Fibroblast of gingiva (primary cell): Measurements from ENCODE around the gene TMEM106A.
"Not testable (repeated sequence)": the region's sequence is repeated elsewhere in the genome, so short reads cannot be mapped to it uniquely, and the experiment has no call there.

Experiments used
- DNase-seq: peaks from one replicate; pipeline ENCODE4 v3.0.0-alpha.2; 2011; ENCODE audit warnings: low read depth

The TMEM106A gene, protein sequence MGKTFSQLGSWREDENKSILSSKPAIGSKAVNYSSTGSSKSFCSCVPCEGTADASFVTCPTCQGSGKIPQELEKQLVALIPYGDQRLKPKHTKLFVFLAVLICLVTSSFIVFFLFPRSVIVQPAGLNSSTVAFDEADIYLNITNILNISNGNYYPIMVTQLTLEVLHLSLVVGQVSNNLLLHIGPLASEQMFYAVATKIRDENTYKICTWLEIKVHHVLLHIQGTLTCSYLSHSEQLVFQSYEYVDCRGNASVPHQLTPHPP

DNA sequence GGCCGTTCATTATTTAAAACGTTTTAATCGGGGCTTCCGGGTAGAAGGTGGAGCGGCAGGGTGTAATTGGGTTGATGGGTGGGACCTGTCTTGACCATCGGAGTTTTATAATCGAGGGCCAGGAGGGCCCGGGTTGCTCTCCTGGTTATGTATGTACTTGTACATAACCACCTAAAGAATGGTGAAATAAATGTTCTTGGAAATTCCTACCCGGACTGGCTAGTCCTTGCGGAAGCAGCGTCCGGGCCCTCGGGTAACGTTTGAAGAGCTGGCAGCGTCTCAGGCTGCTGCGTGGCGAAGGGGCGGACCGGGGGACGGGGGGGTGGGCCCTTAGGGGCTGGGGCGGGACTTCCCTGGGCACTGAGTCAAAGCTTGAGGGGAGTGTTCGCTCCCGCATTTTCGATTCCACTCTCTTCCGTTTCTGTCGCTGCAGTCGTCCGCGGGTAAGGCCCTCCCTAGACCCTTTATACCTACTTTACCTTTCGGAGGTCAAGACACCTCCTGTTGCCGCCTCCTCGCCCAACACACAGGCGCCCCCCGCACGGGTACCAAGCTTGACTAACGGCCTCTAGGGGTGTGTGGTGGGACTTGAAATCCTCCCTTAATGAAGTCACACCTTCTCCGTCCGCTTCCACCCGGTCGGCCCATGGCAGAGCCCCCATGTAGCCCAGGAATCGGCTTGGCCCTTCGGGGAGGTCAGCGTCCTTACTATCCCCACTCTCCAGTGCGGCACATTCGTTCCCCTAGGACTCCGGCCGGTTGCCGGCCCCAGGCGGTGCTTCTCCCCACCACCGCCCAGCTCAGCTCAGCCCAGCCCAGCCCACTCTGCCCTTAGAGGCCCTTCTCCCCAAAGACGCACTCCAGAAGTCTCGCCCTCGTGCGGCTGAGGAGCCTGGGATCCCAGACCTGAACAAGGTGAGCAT is at the start of gene TMEM106A:
TMEM106A (plus strand) TSS at position 396 of the 923 bp plus-strand sequence. CDS start 1,167 bp downstream, outside the sequence.
- DNase-seq: peak; percentile 91

DNA sequence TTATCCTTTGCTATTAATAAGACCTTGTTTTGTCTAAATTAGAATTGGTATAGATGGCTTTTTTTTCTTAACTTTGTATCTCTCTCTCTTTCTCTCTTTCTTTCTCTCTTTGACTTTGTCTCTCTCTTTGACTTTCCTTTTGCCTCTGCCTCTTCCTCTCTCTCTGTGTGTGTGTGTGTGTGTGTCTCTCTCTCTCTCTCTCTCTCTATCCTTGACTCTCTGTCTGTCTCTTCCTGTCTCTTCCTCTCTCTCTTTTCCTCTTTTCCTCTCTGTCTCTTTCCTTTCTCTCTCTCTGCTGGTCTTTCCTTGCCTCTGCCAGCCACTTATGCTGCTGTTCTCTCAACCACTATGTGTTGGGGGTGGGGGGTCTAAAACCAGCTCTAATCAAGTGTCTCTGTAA is 45.7 kb upstream of the TMEM106A start:
- not testable (repeated sequence) for DNase-seq

DNA sequence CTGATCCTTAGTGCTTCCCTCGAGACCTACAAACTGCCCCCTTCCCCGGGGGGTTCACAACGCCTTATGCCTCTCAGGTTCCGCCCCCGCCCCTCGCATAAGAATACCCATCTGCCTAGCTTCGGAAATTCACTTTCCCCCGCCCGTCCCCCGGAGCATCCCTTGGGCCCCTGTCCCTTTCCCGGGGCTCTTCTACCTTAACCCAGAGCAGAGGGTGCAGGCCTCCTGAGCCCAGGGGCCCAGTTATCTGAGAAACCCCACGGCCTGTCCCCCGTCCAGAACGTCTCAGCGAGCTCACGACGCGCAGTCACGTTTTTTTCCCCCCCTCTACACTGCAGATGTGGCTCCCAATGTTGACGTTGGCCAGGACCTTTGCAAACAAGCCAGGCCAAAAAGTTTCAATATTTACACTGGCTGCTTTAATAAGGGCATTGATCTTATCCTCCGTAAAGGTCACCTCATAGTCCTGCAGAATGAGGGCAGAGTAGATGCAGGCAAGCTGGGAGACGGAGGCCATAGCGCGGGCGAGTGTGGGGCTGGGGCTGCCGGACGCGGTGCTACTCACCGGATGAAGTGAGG is 42.0 kb upstream of the TMEM106A start:
- peak; percentile 69 for DNase-seq

DNA sequence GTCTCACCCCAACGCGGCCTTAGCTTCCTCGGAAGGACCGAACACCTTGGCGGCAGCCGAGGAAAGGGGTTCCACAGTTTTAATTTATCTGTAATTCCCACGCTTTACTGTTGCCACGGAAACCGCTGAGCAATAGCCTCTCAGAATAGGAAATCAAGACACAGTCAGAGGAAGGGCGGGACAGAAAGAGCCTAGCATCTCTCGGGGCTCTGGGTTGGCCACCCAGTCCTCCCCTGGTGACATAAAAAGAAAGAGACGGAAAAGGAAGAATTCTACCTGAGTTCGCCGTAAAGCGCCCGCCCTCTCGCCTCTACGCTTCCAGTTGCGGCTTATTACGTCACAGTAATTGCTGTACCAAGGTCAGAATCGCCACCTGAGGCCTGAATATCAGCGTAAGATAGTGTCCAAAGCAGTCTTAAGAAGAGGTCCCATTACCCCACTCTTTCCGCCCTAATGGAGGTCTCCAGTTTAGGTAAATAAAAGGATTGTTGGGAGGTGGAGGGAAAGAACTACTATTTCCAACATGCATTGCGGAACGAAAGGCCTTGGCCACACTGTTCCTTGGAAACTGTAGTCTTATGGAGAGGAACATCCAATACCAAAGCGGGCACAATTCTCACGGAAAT is 41.4 kb upstream of the TMEM106A start:
- DNase-seq: peak; percentile 95

DNA sequence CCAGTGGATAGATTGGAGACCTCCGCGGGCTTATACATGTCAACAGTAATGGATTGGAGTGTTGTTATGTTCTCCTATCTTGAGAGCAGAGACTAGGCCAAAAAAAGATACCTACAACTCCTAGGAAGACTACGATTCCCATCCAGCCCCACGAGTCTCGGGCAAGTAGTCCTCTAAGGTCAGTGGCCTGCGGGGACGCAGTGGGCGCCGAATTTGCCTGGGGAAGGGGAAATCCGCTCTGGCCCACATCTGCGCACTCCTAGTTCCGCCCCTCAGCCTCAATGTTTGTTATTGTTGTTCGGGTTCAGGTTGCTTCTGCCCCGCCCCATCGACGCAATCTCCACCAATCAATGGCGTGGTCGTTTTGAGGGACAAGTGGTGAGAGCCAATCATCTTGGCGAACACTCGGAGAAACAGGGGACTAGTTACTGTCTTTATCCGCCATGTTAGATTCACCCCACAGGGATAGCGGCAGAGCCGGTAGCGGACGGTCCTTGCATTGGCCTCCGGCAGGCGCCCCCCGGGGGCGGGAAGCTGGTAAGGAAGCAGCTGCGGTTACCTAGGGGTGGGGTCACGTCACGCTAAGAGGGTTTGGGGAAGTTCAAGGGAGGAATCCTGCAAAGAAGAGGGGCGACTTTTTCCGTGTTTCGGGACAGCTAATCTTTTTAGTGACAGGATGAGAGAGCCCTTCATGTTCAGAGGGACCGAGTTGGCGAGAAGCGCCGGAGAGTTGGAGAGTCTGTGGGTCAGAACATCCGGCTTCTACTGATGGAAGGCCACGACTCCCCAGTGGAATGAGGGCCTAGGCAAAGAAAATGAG is 40.7 kb upstream of the TMEM106A start, which contains the start of gene NBR1:
NBR1 (plus strand) TSS at position 449 of the 820 bp plus-strand sequence. CDS start 4,586 bp downstream, outside the sequence.
- peak; percentile 97 for DNase-seq

DNA sequence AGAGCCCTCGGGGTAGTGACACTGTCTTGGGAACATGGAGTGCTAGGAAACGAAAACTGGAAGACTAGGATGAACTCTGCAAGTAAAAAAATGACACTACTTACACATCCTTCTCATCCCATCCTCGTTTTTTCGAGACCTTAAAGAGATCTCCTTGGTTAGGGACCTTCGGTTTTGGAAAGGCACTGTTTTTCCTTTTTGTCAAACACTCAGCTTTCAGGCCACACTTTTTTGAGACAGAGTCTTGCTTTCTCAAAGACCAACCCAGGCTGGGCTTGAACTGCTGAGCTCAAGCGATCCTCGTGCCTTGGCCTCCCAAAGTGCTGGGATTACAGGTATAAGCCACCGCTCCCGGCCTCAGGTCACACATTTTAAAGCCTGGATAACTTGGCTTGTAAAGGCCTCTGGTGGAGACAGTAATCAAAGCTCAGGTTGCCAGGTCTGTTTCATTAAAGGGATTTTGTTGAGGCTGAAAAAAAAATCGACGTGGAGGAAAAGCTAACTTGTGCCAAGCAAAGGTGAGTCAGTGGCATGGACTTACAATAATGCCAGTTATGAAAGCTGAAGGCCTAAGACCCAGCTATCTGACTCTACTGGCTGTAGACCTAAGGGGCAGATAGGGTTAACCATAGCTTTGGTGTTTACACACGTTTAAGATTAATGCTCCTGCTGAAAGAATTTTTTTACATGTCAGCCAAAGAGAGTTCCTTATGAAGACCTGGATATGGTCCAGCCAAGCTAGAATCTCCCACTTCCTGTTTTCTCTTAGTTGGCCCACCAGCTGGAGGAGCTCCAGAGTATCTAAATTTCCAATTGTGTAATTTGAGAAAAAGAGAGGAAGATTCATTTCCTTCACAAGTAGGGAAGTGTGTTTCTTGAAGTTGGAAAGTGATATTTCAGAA is 39.8 kb upstream of the TMEM106A start:
- peak; percentile 89 for DNase-seq

DNA sequence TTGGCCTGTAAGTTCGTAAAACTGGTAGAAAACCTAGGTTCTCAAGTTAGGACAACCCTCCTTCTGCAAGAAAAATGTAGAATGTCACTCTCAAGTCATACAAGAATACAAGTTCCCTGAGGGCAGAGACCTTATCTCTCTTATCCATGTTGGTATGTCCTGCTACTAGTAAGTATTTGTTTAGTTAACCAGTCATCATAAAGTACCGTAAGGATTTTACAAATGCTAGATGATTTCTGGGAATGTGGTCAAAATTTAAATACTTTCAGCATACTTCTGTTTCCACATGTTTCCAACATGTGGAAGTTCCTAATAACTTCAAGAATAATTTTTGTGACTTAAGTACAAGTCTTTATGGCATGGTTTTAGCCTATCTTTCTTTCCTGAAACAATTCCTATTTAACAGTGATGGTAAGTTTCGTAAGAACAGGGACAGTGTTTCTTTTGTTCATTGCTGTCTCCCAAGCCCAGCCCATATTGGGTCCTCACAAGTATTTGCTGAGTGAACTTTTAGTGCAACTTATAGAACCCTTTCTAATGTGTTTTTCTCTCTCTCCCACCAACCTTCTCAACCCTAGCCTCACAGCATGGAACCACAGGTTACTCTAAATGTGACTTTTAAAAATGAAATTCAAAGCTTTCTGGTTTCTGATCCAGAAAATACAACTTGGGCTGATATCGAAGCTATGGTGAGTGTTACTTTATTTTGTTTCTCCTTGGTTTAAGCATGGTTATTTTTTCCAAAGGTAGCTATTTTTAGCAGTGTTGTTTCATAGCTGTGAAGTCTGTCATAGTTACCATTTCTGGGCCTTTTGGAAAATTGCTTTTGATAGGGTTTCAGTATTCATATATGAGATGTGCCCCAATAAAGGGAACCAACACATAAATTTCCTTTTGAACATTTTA is 36.2 kb upstream of the TMEM106A start:
- DNase-seq: peak; percentile 77

DNA sequence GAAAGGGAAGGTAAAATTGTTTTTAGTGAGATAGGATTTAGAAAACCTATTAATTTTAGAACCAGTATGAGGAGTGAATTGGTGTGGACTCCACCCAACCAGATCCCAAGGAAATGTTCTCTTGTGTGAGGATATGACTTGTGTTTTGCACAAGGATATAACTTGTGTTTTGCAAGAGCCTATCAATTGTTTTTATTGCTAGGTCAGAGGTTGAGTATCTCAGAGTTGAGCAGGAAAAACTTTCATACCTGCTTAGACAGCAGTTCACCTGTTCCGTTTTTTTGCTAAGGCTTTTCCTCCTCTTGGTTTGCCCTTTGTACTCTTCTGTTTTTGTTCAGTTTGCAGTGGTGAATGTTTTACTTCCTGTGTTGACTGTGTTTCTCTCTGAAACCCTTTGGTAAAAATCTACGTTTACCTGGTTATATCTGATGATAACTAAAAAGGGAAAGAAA is 35.5 kb upstream of the TMEM106A start:
- DNase-seq: no peak

DNA sequence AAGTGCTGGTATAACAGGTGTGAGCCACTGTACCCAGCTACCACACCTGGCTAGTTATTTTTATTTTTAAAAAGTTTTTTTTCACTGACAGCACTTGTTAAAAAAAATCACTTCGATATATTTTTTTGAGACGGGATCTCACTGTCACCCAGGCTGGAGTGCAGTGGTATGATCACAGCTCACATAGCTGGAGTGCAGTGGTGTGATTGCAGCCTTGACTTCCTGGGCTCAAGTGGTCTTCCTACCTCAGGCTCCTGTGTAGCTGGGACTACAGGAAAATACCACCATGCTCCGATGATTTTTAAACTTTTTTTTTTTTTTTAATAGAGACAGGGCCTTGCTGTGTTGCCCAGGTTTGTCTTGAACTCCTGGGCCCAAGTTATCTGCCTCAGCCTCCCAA is 27.8 kb upstream of the TMEM106A start:
- no peak for DNase-seq

DNA sequence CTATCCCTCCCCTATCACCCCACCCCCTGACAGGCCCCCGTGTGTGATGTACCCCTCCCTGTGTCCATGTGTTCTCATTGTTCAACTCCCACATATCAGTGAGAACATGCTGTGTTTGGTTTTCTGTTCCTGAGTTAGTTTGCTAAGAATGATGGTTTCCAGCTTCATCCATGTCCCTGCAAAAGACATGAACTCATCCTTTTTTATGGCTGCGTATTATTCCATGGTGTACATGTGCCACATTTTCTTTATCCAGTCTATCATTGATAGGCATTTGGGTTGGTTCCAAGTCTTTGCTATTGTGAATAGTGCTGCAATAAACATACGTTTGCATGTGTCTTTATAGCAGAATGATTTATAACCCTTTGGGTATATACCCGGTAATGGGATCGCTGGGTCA is 25.0 kb upstream of the TMEM106A start:
- not testable (repeated sequence) for DNase-seq

DNA sequence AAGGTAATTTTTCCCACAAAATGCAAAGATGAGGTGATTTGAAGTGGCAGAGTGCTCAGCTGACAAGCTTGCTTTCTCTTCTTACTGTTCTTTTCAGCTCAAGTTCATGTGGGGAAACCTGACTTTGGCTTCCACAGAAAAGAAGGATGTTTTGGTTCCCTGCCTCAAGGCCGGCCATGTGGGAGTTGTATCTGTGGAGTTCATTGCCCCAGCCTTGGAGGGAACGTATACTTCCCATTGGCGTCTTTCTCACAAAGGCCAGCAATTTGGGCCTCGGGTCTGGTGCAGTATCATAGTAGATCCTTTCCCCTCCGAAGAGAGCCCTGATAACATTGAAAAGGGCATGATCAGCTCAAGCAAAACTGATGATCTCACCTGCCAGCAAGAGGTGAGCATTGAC is 18.4 kb upstream of the TMEM106A start:
- DNase-seq: no peak

DNA sequence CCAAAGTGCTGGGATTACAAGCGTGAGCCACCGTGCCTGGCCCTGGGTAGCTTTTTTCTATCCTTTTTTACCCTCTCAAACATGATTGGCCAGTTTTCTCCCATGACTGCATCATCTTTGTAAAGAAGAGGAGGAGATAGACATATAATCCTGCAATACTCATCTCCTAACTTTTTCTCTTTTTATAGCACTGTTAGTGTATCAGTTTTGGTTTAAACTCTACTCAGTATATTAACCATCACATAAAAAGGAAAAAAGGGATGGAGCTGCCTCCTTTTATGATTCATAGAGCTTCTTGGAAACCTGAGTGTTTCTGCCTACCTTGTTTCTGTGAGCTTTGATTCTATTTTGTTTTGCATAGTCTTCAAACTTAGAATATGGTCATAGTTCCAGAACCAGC is 12.0 kb upstream of the TMEM106A start:
- DNase-seq: no peak

DNA sequence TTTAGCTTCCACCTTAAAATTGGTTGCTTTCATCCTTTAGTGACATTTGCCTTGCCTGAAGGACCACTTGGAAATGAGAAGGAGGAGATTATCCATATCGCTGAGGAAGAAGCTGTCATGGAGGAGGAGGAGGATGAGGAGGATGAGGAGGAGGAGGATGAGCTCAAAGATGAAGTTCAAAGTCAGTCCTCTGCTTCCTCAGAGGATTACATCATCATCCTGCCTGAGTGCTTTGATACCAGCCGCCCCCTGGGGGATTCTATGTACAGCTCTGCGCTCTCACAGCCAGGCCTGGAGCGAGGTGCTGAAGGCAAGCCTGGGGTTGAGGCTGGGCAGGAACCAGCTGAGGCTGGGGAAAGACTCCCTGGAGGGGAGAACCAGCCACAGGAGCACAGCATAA is 11.5 kb upstream of the TMEM106A start:
- DNase-seq: no peak

DNA sequence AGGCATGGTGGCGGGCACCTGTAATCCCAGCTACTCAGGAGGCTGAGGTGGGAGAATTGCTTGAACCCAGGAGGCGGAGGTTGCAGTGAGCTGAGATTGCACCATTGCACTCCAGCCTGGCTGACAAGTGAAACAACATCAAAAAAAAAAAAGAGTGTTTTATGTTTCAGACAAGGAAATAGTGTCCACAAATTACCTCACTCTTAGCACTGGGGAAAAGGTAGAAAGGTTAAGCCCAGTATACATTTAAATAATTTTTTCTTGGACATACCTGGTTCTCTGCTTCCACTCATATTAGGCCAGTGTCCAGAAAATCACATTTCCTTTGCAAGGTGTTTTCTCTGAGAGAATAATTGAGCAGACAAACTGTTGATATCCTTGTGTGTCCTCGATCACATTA is 8.7 kb upstream of the TMEM106A start:
- not testable (repeated sequence) for DNase-seq

DNA sequence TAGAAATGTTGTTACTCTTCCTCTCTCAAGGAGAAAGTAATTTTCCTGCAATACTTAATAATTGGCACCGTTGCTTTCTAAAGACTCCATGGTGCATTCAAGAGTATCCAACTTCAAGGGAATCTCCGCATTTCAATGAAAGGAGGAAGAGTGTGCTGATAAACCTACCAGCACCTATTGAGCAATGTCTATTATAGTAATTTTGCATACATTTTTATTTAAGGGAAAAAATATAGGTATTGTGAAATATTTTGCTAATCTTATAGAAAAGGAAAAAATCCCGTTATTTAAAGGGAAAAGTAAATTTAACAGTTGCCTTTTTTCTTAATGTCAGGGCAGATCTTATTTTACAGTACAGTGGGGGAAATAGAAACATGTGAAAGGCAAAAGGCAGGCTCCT is 1.1 kb upstream of the TMEM106A start:
- no peak for DNase-seq

DNA sequence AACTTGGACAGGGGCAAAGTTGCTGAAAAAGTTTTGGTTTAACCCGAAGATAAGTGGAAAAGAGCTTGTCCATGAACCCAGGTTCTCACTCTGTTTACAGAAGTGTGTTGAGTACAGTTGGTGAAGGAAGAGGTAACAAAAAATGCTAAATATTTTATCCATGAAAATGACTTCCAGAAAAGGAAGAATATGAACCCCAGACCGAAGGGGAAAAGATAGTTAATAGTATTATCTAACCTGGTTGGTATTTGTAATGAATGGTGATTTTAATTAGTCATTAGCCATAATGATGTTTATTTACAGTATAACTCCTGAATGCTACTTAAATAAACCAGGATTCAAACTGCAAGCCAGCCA is 574 bp upstream of the TMEM106A start:
- DNase-seq: no peak

DNA sequence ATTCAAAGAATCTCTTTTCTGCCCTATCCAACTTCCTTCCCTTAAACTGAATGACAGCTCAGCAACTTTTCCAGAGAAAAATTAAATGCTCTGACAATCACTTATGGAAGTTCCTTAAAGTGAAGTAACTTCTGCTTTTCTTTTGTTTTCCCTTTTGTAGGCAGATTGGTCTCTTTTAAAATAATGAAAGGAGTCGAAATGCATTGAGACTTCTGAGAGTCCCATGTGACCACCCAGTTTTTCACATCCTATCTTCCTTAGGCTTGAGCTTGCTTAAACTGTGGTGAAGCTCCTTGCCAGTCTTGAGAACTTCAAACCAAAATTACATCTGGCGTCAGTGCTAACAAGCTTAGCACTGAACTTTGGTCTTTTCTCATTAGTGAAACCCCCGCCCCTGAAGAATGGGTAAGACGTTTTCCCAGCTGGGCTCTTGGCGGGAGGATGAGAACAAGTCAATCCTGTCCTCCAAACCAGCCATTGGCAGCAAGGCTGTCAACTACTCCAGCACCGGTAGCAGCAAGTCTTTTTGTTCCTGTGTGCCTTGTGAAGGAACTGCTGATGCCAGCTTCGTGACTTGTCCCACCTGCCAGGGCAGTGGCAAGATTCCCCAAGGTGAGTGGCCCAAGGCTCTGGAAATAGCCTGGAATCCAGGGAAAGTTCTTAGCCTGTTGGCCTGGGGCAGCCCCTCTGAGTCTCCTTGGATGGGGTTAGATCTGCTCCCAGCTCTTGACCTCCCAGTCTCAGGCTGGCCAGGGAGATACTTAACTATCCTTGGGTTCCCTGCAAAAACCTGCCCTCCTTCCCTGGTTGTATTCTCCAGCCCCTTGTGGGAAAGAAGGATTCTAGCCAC is 1.2 kb downstream of the TMEM106A start:
- no peak for DNase-seq

DNA sequence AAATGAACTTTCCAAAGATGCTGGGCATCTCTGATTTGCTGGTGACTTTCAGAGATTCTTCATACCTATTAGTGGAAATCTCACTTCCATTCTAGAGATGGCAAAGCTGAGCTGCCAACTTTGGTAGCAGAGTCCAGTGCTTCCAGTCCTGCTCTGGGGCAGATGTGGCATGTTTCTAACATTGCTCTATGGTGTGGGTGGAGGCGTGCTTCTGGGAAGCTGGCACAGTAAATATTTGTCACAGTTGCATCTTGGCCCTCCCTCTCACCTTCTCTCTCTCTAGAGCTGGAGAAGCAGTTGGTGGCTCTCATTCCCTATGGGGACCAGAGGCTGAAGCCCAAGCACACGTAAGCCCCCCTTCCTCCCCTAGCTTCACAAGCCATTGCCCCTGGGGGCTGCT is 1.9 kb downstream of the TMEM106A start:
- DNase-seq: no peak
